K562 (cell line): ENCODE results near the gene HLA-DOA. TPM values are rescaled to one million over a fixed set of nuclear protein-coding genes. Genes with fewer than 3 reads are reported as not detected.

ENCODE experiments used
- ATF1 ChIP-seq, 2 experiments: fragments of 450-650 bp in 1 of 2; IDR thresholded peaks; 2 replicates each; pipeline ENCODE4 v1.6.1; 2016; ENCODE audit warnings: missing compliant biosample characterization in 1 of 2, missing genetic modification characterization in 1 of 2
- CBFA2T2 ChIP-seq: fragments of 450-650 bp; conservative IDR thresholded peaks from 2 replicates; pipeline ENCODE4 v1.6.1; 2017; ENCODE audit warnings: mild to moderate bottlenecking
- CBFA2T3 ChIP-seq: fragments of 450-650 bp; IDR thresholded peaks from 2 replicates; pipeline ENCODE4 v1.6.1; 2017
- ELF2 ChIP-seq: fragments of 250-450 bp; sonication (Bioruptor Pico); IDR thresholded peaks from 2 replicates; pipeline ENCODE4 v1.5.0; 2021; ENCODE audit warnings: mild to moderate bottlenecking
- MXI1 ChIP-seq: IDR thresholded peaks from 2 replicates; pipeline ENCODE4 v1.6.1; 2011; ENCODE audit warnings: low read depth, mild to moderate bottlenecking, improper control_type of control experiment, low read length
- NFYB ChIP-seq: IDR thresholded peaks from 2 replicates; pipeline ENCODE4 v1.6.1; 2011; ENCODE audit warnings: mild to moderate bottlenecking, moderate library complexity; ENCODE audit not compliant: insufficient read length; ENCODE audit errors: extremely low read depth
- PML ChIP-seq: IDR thresholded peaks from 2 replicates; pipeline ENCODE4 v1.6.1; 2012; ENCODE audit warnings: low read length, inconsistent platforms
- SNRNP70 ChIP-seq: fragments of 200-400 bp; formaldehyde crosslinking; optimal IDR thresholded peaks from 2 replicates; pipeline ENCODE3; 2017; ENCODE audit warnings: low read depth, low read length
- TAF15 ChIP-seq: fragments of 200-400 bp; formaldehyde crosslinking; IDR thresholded peaks from 2 replicates; pipeline ENCODE4 v1.6.1; 2017; ENCODE audit warnings: mild to moderate bottlenecking, low read depth, low read length, moderate library complexity
- TEAD4 ChIP-seq, 2 experiments: sonication (generic) in 1 of 2; formaldehyde crosslinking in 1 of 2; IDR thresholded peaks; 2 replicates each; pipeline versions ENCODE4 v1.6.1 to v1.8.0; 2012 to 2022; ENCODE audit warnings: borderline replicate concordance in 1 of 2, inconsistent platforms in 1 of 2, low read length in 1 of 2, mild to moderate bottlenecking in 1 of 2, missing genetic modification reagents in 1 of 2
- TGIF2 ChIP-seq: sonication (generic); formaldehyde crosslinking; IDR thresholded peaks from 2 replicates; pipeline ENCODE4 v1.8.1; 2022; ENCODE audit warnings: mild to moderate bottlenecking, missing genetic modification reagents, moderate library complexity
- TSC22D4 ChIP-seq: fragments of 450-650 bp; IDR thresholded peaks from 2 replicates; pipeline ENCODE4 v1.6.1; 2016; ENCODE audit warnings: missing genetic modification characterization, missing biosample characterization, control low read depth
- ZBTB1 ChIP-seq: sonication (generic); formaldehyde crosslinking; IDR thresholded peaks from 2 replicates; pipeline ENCODE4 v1.8.1; 2023; ENCODE audit warnings: missing genetic modification reagents, low read depth, mild to moderate bottlenecking, borderline replicate concordance
- ZBTB7A ChIP-seq: IDR thresholded peaks from 2 replicates; pipeline ENCODE4 v1.6.1; 2011; ENCODE audit warnings: low read depth, mild to moderate bottlenecking, low read length, moderate library complexity, borderline replicate concordance; ENCODE audit not compliant: control insufficient read depth
- ZNF316 ChIP-seq: fragments of 450-650 bp; IDR thresholded peaks from 2 replicates; pipeline ENCODE4 v1.6.1; 2016
- ZNF785 ChIP-seq: fragments of 250-450 bp; sonication (Bioruptor Pico); IDR thresholded peaks from 2 replicates; pipeline ENCODE4 v1.4.0; 2020; ENCODE audit warnings: mild to moderate bottlenecking
- ZSCAN29 ChIP-seq: fragments of 450-650 bp; IDR thresholded peaks from 2 replicates; pipeline ENCODE4 v1.6.1; 2017
- polyA plus RNA-seq, 8 experiments: library from polyadenylated mRNA; depleted of rRNA in 4 of 8; stranded (reverse) in 5 of 8; unstranded in 3 of 8; fragments of >200 nt; fragmentation: Nextera tagmentation in 2 of 8; fragmentation: Illumina TruSeq in 1 of 8; extraction: Ambion mirVana in 2 of 8; extraction: Trizol in 1 of 8; gene quantifications; 2 replicates each; pipeline versions ENCODE4 v1.2.1 to v1.2.3, GENCODE V29; 2011 to 2014; ENCODE audit warnings: inconsistent platforms in 1 of 8, missing spikeins in 1 of 8
- total RNA-seq, 7 experiments: library from RNA; depleted of rRNA in 6 of 7; stranded (reverse); fragments of >200 nt in 6 of 7; fragmentation: Illumina TruSeq in 2 of 7; extraction: Trizol in 2 of 7; gene quantifications; 2 replicates each; pipeline versions ENCODE4 v1.2.1 to v1.2.3, GENCODE V29; 2011 to 2021; ENCODE audit warnings: low replicate concordance in 1 of 7
- TF ChIP-seq, protein P1 (sequence below): fragments of 250-450 bp; sonication (Bioruptor Pico); IDR thresholded peaks from 2 replicates; pipeline ENCODE4 v1.9.0; 2021; ENCODE audit warnings: mild to moderate bottlenecking, inconsistent platforms
- TF ChIP-seq, protein P2 (sequence below): fragments of 450-650 bp; IDR thresholded peaks from 2 replicates; pipeline ENCODE4 v1.6.1; 2016; ENCODE audit warnings: low read depth, mild to moderate bottlenecking, moderate library complexity
- TF ChIP-seq, protein P3 (sequence below): fragments of 250-450 bp; sonication (Bioruptor Pico); IDR thresholded peaks from 2 replicates; pipeline ENCODE4 v1.4.0; 2020
- TF ChIP-seq, protein P4 (sequence below), 2 experiments: IDR thresholded peaks; 2 replicates each; pipeline ENCODE4 v1.6.1; 2011; ENCODE audit warnings: borderline replicate concordance in 1 of 2, control low read depth in 1 of 2, low read depth in 1 of 2, low read length in 1 of 2, mild to moderate bottlenecking in 1 of 2, mixed read lengths in 1 of 2, moderate library complexity in 1 of 2; ENCODE audit not compliant: insufficient read depth in 1 of 2, insufficient read length in 1 of 2, poor library complexity in 1 of 2, severe bottlenecking in 1 of 2; ENCODE audit errors: extremely low read depth in 1 of 2

Gene HLA-DOA
- total and polyA plus RNA-seq, 9 of the 15 experiments (the other 6 are each of a cell fraction or from before 2014, with no cell fraction given) = 0.07 TPM; not detected in 8

DNA sequence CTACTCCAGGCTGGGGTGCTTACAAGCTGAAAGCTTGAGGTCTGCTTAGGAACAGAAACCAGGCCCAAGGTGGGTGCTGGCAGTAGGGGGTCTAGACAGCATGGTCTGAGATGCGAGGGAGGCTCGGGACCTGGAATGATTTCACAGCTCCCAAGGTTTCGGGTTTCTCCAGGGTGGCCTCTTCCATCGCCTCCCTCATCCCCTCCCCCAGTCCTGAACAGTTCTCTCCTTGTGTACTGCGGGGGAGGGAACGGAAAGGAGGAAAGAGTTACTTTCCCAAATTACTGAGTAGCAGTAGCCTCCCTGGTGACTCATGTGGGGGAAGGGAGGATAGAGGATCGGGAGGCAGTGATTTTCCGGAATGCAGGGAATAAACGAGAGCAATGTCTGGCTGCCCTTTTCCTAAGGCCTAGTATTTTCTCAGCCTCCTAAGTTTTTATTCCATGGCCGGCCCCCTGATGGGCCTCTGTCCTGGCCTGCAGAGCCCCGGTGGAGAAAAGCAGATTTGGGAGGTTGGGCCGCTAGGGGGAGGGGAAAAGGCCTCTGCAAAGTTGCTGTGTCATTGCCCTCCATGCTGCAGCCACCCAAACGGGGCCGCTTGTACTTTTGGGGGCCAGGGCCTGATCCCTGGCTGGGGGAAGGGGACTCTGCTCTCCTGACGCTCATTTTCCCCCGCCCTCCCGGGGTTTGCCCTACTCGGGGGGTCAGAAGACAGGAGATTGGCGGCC, 39.5 kb downstream of the HLA-DOA start (continued):
- TF ChIP-seq TSC22D4 (tag) (no peak), ZBTB1 (CRISPR knock-in tag) (no peak; the same call in 1 of the 2 replicates), ZSCAN29 (no peak), ATF1 (CRISPR knock-in tag; IDR thresholded peaks at IDR 0.05) (no peak), ATF1 (tag; IDR thresholded peaks at IDR 0.05) (peak; percentile 78), CBFA2T2 (no peak; the same call in 1 of the 2 replicates), ZBTB7A (peak; percentile 55), TEAD4 (IDR thresholded peaks at IDR 0.05; ENCODE audit: low read length) (peak; percentile 7), TEAD4 (CRISPR knock-in tag; IDR thresholded peaks at IDR 0.05; ENCODE audit: borderline replicate concordance) (no peak), CBFA2T3 (peak; percentile 52; the same call in 1 of the 2 replicates), SNRNP70 (no peak), TGIF2 (no peak), NFYB (no peak), ZNF316 (peak; percentile 98), TAF15 (no peak), PML (0 out of 2 replicates have a peak, but pooled peaks have one; percentile 51), MXI1 (no peak), ZNF785 (CRISPR knock-in tag) (no peak), ELF2 (peak; percentile 79)
- TF ChIP-seq, protein P1, sequence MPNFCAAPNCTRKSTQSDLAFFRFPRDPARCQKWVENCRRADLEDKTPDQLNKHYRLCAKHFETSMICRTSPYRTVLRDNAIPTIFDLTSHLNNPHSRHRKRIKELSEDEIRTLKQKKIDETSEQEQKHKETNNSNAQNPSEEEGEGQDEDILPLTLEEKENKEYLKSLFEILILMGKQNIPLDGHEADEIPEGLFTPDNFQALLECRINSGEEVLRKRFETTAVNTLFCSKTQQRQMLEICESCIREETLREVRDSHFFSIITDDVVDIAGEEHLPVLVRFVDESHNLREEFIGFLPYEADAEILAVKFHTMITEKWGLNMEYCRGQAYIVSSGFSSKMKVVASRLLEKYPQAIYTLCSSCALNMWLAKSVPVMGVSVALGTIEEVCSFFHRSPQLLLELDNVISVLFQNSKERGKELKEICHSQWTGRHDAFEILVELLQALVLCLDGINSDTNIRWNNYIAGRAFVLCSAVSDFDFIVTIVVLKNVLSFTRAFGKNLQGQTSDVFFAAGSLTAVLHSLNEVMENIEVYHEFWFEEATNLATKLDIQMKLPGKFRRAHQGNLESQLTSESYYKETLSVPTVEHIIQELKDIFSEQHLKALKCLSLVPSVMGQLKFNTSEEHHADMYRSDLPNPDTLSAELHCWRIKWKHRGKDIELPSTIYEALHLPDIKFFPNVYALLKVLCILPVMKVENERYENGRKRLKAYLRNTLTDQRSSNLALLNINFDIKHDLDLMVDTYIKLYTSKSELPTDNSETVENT (CRISPR knock-in tag) = no peak
- TF ChIP-seq, protein P2, sequence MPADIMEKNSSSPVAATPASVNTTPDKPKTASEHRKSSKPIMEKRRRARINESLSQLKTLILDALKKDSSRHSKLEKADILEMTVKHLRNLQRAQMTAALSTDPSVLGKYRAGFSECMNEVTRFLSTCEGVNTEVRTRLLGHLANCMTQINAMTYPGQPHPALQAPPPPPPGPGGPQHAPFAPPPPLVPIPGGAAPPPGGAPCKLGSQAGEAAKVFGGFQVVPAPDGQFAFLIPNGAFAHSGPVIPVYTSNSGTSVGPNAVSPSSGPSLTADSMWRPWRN = 0 out of 2 replicates have a peak, but pooled peaks have one; percentile 21
- TF ChIP-seq, protein P3, sequence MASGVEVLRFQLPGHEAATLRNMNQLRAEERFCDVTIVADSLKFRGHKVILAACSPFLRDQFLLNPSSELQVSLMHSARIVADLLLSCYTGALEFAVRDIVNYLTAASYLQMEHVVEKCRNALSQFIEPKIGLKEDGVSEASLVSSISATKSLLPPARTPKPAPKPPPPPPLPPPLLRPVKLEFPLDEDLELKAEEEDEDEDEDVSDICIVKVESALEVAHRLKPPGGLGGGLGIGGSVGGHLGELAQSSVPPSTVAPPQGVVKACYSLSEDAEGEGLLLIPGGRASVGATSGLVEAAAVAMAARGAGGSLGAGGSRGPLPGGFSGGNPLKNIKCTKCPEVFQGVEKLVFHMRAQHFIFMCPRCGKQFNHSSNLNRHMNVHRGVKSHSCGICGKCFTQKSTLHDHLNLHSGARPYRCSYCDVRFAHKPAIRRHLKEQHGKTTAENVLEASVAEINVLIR (CRISPR knock-in tag) = 0 out of 2 replicates have a peak, but pooled peaks have one; percentile 6
- TF ChIP-seq, protein P4, sequence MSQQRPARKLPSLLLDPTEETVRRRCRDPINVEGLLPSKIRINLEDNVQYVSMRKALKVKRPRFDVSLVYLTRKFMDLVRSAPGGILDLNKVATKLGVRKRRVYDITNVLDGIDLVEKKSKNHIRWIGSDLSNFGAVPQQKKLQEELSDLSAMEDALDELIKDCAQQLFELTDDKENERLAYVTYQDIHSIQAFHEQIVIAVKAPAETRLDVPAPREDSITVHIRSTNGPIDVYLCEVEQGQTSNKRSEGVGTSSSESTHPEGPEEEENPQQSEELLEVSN (IDR thresholded peaks at IDR 0.05; ENCODE audit: borderline replicate concordance in 1 of 2, extremely low read depth in 1 of 2, insufficient read depth in 1 of 2, insufficient read length in 1 of 2, low read depth in 1 of 2, low read length in 1 of 2, poor library complexity in 1 of 2, severe bottlenecking in 1 of 2) = peak; percentile 36 to 47
